GM12873 (cell line): Measurements from ENCODE around the gene RNF213.

ENCODE experiments used
- CTCF ChIP-seq: IDR thresholded peaks from 2 replicates; pipeline ENCODE4 v1.5.1; 2012; ENCODE audit warnings: low read depth, mild to moderate bottlenecking, moderate library complexity, low read length, control low read depth; ENCODE audit not compliant: insufficient read depth; ENCODE audit errors: missing control alignments

RNF213 gene

GRCh38 chr17:80444644-80444979, 184.0 kb downstream of the RNF213 start:
- no peak for TF ChIP-seq CTCF

GRCh38 chr17:80445007-80445725, 184.5 kb downstream of the RNF213 start:
- no peak for TF ChIP-seq CTCF

GRCh38 chr17:80445726-80446110, 185.1 kb downstream of the RNF213 start:
- TF ChIP-seq CTCF = no peak

- TF ChIP-seq CTCF = no peak
Measured at GRCh38 chr17:80446645-80447405, 186.2 kb downstream of the RNF213 start.

- TF ChIP-seq CTCF = no peak
Measured at GRCh38 chr17:80447790-80448189, 187.1 kb downstream of the RNF213 start.
